HUDEP-2 (cell line): ENCODE measurements around the gene OTOP2.
"Not testable (repeated sequence)": the region's sequence is repeated elsewhere in the genome, so short reads cannot be mapped to it uniquely, and the experiment has no call there.

Source experiments
- DNase-seq, 76 experiments: peaks; one replicate each; lab custom pipeline; 2025; ENCODE audit not compliant: unreplicated experiment in 76 of 76; lab: John Stamatoyannopoulos, UW

OTOP2 gene

GRCh38 chr17:74969501-74969900 is 45.4 kb downstream of the OTOP2 start:
- not testable (repeated sequence) for DNase-seq

GRCh38 chr17:74970395-74970794 is 46.3 kb downstream of the OTOP2 start:
- no peak for DNase-seq

DNA sequence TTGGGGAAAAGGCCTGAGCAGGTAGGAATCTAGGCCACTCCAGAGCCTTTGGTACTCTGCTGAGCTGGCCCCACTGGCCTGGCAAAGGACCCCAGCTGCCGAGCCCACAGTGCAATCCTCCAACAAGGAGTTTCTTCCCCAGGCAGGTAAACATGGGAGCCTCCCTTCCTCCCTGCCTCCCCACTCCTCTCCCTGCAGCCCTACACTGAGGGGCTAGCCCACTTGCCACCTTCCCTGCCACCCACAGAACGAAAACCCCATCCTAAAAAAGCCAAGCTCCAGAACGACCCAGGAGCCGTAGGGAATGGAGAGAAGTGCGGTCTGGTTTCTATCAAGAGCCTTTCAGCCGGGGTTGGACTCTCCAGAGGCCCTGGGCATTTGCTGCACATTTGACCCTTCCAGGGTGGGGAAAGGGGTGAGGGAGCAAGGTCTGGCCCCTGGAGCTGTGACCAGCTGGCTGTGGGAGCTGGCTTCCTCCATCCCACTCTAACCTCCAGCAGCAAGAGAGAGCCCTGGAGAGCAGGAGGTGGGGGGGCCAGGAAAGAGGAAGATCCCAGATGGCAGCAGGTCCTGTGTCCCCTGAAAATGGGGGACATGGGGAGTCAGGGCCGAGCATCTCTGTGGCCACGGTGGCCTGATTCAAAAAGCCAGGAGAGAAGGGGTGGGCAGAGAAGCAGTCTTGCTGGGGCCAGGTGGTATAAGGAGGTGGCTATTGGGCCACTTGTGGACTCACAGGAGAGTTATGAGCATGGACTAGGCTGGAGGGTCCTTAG is 47.2 kb downstream of the OTOP2 start:
- no peak for DNase-seq

DNA sequence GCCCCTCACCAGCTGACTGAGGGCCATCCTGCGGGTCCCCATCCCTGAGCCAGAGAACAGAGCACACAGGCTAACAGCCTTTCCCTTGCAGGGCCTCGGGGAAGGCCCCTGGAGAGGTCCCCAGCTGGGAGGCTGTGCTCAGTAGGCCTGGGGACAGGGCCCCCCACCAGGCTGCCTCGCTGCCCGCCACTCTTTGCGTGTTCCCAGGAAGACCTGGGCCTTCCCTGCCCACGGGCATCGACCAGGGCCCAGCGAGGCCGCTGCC is 47.7 kb downstream of the OTOP2 start:
- no peak for DNase-seq

DNA sequence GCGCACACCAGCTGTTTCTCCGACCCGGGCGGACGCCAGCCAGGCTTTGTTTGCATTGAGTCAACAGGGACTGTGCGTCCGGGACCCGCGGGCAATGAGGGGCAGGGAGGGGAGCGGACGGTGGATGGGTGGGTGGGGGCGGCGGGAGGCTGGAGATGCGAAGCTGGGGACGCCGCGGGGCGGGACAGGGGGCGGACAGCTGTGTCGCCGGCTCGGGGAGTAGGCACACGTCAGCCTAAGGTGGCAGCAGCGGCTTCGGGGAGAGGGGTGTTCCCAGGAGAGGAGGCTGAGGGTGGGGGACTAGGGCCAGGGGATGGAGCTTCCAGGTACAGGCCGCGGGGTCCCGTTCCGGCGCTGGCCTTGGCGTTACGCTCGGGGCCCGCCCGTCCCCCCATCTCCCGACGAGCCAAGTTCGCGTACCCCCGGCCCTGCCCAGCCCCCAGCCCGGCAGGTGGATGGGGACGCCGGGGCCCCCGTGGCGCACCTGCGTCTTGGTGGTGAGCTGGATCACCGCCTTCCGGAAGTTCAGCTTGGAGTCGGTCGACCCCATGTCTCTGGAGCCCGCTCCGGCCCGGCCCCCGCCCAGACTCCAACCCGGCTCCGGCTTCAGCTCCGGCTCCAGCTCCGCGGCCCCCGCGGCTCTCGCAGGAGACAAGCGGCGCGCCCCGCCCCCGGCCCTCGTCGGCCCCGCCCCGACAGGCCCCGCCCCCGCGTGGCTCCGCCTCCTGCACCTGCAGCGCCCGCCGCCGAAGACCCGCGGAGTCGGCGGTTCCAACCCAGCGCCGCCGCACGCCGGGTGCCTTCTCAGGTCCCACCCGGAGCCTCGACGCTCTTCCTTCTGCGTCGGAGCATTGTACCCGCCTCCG is 48.3 kb downstream of the OTOP2 start, which contains the start of gene HID1:
HID1 (minus strand) TSS at position 653 of the 866 bp plus-strand sequence; CDS start at position 550, 103 bp downstream.
- peak in 19 of 76 experiments; percentile 2 to 55 (median 23) for DNase-seq

DNA sequence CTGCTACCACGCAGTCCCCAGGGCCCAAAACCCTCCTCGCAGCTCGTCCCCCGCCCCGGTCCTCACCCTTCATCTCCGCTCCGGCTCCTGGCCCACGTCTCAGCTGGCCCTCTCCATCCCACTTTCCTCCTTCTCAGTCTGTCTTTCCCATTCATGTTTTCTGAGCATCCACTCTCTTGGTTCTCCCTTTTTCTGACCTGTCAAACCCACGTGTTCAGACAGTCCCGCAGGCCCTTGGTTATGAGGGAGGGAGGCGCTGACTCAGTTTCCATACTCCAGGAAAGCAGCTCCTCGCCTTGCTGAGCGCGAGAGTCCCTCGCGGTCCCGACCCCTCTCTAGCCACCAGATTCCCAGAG is 48.9 kb downstream of the OTOP2 start:
- DNase-seq: no peak

- no peak for DNase-seq
Observed at GRCh38 chr17:74975943-74976342, 51.9 kb downstream of the OTOP2 start.

DNA sequence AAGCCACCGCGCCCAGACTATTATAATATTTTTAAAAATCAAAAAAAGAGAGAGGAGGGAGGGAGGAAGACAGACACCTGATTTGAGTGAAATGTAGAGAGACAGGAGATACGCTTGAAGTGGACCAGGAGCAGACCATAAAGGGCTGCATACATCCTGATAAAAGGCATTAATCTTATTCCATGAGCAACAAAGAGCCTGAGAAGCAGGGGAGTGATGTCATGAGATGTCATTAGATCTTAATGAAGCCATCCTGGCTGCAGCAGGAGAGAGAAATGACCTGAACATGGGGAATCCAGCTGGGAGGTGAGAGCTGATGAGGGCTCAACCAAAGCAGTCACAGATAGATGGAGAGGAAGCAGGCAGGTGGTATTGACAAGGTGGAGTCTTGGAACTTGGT is 53.7 kb downstream of the OTOP2 start:
- DNase-seq: no peak

GRCh38 chr17:74978240-74978639 is 54.2 kb downstream of the OTOP2 start:
- DNase-seq: no peak

DNA sequence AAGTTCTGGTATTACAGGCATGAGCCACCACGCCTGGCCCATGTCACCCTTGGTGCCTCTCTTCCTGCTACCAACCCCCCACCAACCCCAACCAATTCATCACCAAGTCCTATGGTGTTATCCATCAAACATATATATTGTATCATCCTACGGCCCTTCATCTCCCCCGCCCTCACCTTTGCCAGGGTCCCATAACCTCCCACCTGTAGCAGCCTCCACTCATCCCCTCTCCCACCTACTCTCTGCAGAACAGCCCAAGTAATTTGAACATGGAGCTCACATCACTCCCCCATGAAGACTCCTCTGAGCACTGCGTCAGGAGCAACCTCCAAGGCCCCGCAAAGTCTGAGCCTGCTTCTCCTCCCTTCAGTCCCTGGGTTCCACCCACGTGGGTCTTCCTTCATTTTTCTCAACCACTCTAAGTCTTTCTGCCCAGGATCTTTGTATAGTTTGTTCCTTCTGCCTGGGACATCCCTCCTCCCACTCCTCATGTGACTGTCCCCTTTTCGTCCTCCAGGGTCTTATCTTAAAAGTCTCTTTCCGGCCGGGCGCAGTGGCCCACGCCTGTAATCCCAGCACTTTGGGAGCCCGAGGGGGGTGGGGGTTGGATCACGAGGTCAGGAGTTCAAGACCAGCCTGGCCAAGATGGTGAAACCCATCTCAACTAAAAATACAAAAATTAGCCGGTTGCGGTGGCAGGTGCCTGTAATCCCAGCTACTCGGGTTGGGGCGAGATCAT is 55.5 kb downstream of the OTOP2 start:
- no peak for DNase-seq

- DNase-seq: no peak
Observed at GRCh38 chr17:74981318-74981978, 57.4 kb downstream of the OTOP2 start.

- peak in 36 of 76 experiments; percentile 3 to 55 (median 30) for DNase-seq
Observed at GRCh38 chr17:74981979-74982662, 58.0 kb downstream of the OTOP2 start.

- not testable (repeated sequence) for DNase-seq
Observed at GRCh38 chr17:74982663-74983313, 58.7 kb downstream of the OTOP2 start.
